ENCODE results near the gene TKFC.

Gene TKFC, protein sequence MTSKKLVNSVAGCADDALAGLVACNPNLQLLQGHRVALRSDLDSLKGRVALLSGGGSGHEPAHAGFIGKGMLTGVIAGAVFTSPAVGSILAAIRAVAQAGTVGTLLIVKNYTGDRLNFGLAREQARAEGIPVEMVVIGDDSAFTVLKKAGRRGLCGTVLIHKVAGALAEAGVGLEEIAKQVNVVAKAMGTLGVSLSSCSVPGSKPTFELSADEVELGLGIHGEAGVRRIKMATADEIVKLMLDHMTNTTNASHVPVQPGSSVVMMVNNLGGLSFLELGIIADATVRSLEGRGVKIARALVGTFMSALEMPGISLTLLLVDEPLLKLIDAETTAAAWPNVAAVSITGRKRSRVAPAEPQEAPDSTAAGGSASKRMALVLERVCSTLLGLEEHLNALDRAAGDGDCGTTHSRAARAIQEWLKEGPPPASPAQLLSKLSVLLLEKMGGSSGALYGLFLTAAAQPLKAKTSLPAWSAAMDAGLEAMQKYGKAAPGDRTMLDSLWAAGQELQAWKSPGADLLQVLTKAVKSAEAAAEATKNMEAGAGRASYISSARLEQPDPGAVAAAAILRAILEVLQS

DNA sequence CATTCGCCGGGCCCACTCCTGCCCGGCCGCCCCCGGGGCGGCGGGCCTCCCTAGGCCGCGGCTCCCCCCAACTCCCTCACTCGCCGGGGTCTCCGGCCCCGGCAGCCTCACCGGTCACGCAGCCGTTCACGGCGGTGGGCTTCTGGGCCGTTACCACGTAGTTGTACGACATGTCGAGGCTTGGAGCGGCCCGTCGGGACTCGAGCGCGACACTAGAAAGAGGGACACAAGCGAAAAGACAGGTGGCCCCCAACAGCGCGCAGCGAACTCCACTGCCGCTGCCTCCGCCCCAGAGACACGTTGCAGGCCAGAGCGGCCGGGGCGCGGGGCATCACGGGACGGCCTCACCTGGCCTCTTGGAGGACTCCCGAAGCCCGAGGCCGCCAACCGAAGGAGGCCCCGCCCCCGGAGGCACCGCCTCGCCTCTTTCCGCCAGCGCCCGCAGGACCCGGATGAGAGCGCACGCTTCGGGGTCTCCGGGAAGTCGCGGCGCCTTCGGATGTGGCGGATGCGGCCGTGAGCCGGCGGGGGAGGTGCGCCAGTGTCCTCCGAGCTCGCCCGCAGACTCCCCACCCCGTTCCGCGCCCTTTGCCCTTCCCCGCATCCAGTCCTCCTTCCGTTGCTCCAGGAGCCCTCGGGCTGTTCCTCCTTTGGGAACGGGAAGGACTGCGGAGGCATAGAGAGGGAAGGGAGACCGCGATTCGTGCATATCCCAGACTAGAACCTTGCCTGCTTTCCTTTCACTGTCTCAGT is at the start of gene TKFC, which contains the start of gene DDB1:
TSS of gene TKFC (plus strand) at position 432 of the 753 bp plus-strand sequence. CDS start 1,501 bp downstream, outside the sequence.
TSS of gene DDB1 (minus strand) at position 309 of the 753 bp plus-strand sequence. CDS start at position 172, 137 bp downstream.
- peak; percentile 98 for DNase-seq

GRCh38 chr11:61283613-61284012 is 49.4 kb upstream of the TKFC start:
- no peak for DNase-seq

- peak; percentile 96 for DNase-seq
These were observed 45.6 kb upstream of the TKFC start for GRCh38 chr11:61287338-61287977.

- peak; percentile 51 for DNase-seq
These were observed 41.9 kb upstream of the TKFC start for GRCh38 chr11:61290905-61291690.

GRCh38 chr11:61292356-61292755 is 40.7 kb upstream of the TKFC start:
- DNase-seq, result peak; percentile 45

- DNase-seq, result peak; percentile 81
These were observed 38.9 kb upstream of the TKFC start for GRCh38 chr11:61293867-61294716.

DNA sequence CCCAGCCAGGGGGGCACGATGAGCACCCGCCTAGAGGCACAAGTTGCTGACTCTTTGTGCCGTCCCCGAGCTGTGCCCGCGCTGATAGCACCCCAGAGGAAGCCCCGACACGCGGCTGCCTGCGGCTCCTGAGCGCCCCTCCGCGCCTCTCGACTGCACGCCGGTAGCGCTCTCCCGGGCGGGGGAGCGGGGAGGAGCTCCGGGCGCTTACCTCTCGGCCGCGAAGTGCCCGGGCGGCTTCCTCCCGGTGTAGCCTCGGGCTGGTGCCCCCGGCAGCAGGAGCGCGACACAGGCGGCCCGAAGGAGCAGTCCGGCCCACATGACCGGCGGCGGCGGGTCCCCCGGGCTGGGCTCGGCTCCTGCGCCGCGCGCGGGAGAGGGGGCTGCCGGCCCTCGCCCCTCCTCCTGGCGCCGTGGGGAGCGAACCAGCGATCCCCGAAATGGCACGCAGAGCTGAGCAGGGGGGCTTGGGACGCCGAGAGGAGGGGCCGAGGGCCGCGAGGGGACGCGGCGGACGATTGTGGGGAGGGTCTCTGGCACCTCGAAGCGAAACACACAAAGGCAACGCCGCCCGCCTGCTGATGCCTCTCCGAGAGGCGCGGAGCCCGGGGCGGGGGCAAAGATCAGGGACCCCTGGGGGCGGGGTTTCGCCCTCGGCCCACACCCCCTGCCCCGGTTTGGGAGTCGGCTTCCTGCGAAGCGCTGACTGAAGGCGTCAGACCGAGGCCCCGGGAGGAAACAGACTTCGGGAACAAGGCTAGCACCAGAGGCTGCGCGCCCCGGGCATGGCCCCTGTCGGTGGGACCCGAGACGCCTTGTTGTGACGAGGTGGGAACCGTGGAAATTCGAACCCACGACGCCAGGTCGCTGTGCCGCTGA is 38.1 kb upstream of the TKFC start, which contains the start of gene VWCE:
TSS of gene VWCE (minus strand) at position 600 of the 879 bp plus-strand sequence. CDS start at position 321, 279 bp downstream.
- peak; percentile 94 for DNase-seq

DNA sequence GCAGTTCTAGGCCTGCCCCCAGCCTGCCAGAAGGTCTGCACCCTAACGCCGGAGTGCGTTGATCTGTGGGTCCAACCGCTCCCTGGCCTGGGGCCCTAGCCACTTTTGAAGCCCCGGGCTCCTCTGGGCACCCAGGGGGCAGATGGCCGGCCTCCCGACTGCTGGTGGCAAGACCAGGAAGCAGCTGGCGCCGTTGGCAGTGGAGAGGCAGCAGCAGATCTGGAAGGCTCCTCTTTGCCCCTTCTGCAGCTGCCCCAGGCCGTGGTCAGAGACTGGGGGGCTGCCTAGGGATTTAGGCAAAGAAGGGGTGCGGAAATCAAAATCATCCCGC is 37.5 kb upstream of the TKFC start:
- DNase-seq, result no peak

DNA sequence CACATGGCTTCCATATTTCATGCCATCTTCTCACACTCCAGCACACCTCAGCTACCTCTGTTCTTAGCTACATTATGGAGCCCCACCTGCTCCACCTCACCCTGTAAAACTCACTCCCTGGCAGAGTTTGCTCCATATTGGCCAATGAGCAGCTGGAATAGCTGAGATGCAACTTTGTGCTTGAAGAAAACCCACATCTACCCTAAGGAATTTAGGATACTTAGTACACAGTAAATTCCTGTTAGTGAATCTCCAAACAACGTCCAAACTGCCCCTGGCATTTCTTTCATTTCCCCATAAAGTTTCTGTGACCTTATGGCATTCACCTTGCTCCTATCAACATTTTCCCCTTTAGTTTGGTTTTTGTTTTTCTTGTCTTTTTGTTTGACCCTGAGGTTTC is 35.7 kb upstream of the TKFC start:
- no peak for DNase-seq

GRCh38 chr11:61297746-61298145 is 35.3 kb upstream of the TKFC start:
- DNase-seq, result peak; percentile 37

DNA sequence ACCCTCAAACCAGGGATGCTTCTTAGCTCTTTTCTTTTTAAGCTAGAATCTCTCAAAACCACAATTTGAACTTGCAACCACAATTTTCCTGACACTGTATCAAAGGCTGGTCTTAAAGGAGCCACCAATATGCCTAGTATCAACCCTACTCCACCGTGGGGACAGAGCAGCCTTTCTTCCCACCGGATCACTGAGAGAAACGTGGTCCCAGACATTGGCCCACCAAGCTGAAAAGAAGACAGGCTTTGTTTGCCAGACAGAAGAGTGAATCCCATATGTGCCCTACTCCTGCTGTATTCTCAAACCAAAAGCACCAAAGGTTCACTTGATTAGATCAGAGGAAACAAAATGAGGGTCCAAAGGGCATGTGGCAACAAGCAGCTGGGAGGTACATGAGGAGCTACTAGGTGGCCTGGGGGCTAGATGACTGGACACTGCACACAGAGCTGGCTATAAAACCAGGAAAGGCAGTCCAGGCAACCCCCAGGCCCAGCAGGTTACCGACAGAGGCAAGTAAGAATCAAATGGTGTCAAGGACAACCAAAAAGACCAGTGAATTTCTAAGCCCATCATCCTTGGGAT is 34.3 kb upstream of the TKFC start:
- DNase-seq, result no peak

DNA sequence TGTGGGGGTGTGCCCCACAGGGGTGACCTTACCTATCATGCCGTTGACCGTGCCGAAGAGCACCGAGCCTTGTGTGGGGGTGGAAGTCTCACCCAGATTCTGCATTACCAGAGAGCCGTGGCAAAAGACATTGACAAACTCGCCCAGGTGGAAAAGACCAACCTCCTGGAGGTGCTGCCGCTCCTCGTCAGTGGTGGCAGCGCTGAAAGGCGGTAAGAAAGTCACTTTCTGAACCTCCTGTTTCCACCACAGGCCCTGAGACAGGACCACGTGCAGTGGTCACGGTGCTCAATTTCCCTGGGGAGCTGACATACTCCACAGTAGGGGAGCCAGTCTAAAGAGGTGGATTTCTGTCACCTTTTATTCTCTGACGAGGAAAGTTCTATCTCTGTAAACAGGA is 30.5 kb upstream of the TKFC start:
- DNase-seq, result no peak

- no peak for DNase-seq
These were observed 29.3 kb upstream of the TKFC start for GRCh38 chr11:61303725-61304124.

DNA sequence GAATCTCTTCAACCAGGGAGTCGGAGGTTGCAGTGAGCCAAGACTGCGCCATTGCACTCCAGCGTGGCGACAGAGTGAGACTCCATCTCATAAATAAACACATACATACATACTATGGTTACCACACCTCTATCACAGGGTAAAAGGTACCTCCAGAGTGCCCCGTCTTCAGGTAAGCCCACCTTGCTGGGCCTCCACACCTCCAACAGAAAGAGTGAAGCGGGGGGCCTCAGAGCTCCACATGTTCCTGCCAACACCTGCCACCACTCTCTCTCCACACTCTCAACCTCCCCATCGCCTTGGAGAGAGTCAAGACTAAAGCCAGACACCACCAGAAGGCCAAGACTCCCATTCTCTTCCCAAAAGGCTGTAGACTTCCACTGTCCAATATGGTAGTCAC is 27.6 kb upstream of the TKFC start:
- DNase-seq, result no peak

GRCh38 chr11:61306221-61306620 is 26.8 kb upstream of the TKFC start:
- no peak for DNase-seq

GRCh38 chr11:61307354-61307753 is 25.7 kb upstream of the TKFC start:
- DNase-seq, result no peak

DNA sequence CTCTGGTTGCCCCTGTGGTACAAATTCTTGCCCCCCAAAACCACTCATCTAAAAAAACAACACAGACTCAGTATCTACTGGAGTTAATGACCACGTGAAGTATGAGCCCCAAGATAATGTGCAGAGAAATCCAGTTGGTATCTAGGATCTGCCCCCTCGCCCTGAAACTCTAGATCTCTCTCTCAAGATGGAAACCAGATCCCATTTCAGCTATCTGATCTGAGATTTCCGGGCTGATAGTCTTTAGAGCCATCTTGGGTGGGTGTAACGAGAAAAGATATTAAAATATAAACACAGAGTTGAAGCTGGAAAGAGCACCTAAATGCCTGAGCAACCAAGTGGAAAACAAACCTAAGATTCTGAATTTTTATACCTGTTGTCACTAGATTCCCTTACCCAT is 23.9 kb upstream of the TKFC start:
- no peak for DNase-seq

DNA sequence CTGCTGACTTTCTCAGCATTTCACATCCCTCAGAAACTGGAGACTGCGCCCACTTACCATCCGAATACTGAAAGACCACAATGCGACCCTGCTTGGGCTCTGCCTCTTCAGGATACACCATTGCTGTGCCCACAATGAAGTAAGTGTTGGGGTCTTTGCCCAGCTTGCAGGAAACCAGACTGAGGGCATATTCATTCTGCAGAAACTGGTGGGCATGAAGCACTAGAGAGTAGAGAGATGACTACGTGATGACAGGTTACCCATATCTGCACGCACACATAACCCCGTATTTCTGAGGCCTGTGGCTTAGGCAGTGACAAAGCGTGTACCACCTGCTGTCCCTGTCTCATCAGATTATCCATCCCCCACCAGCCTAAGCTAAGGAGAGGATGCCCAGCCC is 23.3 kb upstream of the TKFC start:
- DNase-seq, result no peak

DNA sequence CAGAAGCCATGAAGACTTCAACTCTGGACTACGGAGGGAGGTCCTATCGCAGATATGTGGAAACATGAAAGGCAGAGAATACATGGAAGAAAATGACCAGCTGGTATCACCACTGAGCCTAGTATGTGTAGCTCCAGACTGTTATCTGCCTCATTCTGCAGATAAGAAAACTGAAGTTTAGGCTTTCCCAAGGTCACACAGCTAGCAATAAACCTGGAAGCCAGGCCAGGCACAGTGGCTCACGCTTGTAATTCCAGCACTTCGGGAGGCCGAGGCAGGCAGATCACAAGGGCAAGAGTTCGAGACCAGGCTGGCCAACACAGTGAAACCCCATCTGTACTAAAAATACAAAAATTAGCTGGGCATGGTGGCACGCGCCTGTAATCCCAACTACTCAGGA is 22.3 kb upstream of the TKFC start:
- no peak for DNase-seq

DNA sequence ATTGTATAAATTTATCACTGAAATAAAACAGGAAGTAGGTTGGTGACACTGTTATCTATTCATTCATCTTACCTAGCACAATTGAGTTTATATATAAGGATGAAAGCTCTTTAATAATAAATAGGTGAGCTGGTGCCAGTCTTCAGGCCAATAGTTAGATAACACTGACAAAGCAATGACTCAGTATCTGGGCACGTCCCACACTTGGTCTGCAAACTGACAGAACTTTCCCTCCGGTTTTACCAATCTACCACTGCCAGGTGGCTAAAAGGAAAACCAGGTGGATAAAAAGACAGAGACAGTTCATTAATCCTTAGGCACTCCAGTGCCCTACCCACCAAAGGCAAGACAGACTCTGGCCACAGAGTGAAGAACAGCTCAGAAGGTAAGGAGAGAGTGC is 17.8 kb upstream of the TKFC start:
- DNase-seq, result no peak
